ENCODE data around the gene ABHD11.
A peak's percentile ranks its signal among the peaks of the same experiment; 100 is the strongest.

DNA sequence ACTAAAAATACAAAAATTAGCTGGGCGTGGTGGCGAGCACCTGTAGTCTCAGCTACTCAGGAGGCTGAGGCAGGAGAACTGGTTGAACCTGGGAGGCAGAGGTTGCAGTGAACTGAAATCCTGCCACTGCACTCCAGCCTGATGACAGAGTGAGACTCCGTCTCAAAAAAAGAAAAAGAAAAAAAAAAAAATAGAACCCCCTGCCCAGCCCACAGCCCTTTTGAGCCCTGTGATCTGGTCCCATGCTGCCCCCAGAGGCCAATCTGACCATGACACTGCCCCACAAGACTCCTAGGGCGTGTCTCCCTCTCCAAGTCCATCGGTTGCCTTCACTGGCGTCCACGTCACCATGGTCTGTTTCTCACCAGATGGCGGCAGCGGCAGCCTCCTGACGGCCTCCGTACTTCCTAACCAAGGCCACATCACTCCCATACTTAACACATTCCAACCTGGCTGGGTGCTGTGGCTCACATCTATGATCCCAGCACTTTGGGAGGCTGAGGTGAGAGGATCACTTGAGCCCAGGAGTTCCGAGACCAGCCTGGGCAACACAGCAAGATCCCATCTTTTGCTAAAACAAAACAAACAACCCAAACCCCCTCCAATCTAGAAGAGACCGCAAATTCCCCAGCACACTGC, 37.1 kb downstream of the ABHD11 start:
- TF ChIP-seq, protein P1, sequence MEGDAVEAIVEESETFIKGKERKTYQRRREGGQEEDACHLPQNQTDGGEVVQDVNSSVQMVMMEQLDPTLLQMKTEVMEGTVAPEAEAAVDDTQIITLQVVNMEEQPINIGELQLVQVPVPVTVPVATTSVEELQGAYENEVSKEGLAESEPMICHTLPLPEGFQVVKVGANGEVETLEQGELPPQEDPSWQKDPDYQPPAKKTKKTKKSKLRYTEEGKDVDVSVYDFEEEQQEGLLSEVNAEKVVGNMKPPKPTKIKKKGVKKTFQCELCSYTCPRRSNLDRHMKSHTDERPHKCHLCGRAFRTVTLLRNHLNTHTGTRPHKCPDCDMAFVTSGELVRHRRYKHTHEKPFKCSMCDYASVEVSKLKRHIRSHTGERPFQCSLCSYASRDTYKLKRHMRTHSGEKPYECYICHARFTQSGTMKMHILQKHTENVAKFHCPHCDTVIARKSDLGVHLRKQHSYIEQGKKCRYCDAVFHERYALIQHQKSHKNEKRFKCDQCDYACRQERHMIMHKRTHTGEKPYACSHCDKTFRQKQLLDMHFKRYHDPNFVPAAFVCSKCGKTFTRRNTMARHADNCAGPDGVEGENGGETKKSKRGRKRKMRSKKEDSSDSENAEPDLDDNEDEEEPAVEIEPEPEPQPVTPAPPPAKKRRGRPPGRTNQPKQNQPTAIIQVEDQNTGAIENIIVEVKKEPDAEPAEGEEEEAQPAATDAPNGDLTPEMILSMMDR (conservative IDR thresholded peaks at IDR 0.05; ENCODE audit: low read depth, low read length), result peak; percentile 53
- TF ChIP-seq POLR2A (IDR thresholded peaks at IDR 0.05; ENCODE audit: low read depth, low read length) (no peak), RFX5 (IDR thresholded peaks at IDR 0.05; ENCODE audit: low read depth, low read length) (no peak), SMC3 (IDR thresholded peaks at IDR 0.05; ENCODE audit: low read depth, low read length) (peak; percentile 40), CHD1 (IDR thresholded peaks at IDR 0.05; ENCODE audit: low read depth, low read length) (no peak), BHLHE40 (IDR thresholded peaks at IDR 0.05; ENCODE audit: low read depth, low read length) (no peak), ELK1 (IDR thresholded peaks at IDR 0.05; ENCODE audit: borderline replicate concordance, low read depth, low read length) (no peak), RAD21 (IDR thresholded peaks at IDR 0.05; ENCODE audit: low read length) (peak; percentile 45), MXI1 (IDR thresholded peaks at IDR 0.05; ENCODE audit: borderline replicate concordance, low read depth, low read length) (no peak), CEBPB (IDR thresholded peaks at IDR 0.05; ENCODE audit: low read depth, low read length) (no peak), RCOR1 (IDR thresholded peaks at IDR 0.05; ENCODE audit: insufficient replicate concordance, low read length) (no peak), FOS (IDR thresholded peaks at IDR 0.05; ENCODE audit: low read depth, low read length) (no peak)

Data from IMR-90 (cell line).